ENCODE data around the gene DOCK4. TPM values are rescaled to one million over a fixed set of nuclear protein-coding genes. Genes with fewer than 3 reads are reported as not detected.

The DOCK4 gene
- total RNA-seq, 1 donor from 2014 or later = 60.3 TPM

DNA sequence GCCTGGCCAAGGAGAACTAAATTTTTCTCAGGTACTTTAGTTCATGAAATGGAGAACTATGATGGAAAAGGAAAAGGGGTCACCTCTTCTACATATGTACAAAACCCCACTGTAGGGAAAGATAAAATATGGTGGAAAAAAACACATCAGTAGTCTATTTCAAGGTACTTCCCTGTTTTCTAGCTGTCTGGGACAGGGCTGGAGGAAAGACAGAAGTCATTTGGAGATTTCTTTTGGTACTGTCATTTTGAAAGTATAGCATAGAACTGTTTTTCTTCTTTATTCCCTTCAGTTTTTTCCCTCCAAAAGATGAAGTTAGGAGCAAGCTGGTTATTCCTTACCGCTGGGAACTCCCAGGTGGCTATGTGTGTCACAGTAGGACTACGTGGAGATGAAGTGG, 196.1 kb downstream of the DOCK4 start:
- no peak overlapping the region for H3K4me3 Mint-ChIP-seq (ENCODE audit: unreplicated experiment)
- no peak for TF ChIP-seq CTCF (IDR thresholded peaks at IDR 0.05; ENCODE audit: partially characterized antibody, unreplicated experiment)
- no peaks in the 10 kb centered on the region for H3K36me3 Mint-ChIP-seq (ENCODE audit: unreplicated experiment)
- H3K27me3 Mint-ChIP-seq (ENCODE audit: unreplicated experiment) = no peaks in the 10 kb centered on the region
- H3K9me3 Mint-ChIP-seq (ENCODE audit: unreplicated experiment) = peaks cover 2% of the 10 kb centered on the region
- DNase-seq = no peak
- no peak overlapping the region for H3K27ac Mint-ChIP-seq (ENCODE audit: unreplicated experiment)
- peaks cover 7% of the 10 kb centered on the region for H3K4me1 Mint-ChIP-seq (ENCODE audit: low read depth, unreplicated experiment)

DNA sequence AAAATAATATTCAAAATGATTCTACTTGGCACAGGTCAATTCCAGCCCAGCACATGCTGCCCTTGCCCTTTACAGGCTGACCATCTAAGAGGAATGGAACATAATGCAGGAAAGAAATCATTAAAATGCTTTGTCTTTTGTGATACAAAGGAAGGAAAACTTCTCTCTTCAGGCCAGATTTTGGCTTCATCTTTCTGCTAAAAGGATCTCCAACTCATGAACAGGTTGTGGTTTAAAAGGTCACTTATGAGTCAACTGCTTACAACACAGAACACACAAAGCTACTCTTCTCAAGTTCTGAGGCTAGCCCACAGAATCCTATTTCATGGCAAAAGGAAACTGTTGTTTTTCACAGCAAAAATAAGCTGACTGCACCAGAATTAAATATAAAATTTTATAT, 197.1 kb downstream of the DOCK4 start:
- no peak overlapping the region for H3K27ac Mint-ChIP-seq (ENCODE audit: unreplicated experiment)
- H3K9me3 Mint-ChIP-seq (ENCODE audit: unreplicated experiment) = peaks cover 2% of the 10 kb centered on the region
- H3K36me3 Mint-ChIP-seq (ENCODE audit: unreplicated experiment) = no peaks in the 10 kb centered on the region
- no peak for DNase-seq
- H3K4me3 Mint-ChIP-seq (ENCODE audit: unreplicated experiment) = no peak overlapping the region
- H3K27me3 Mint-ChIP-seq (ENCODE audit: unreplicated experiment) = no peaks in the 10 kb centered on the region
- TF ChIP-seq CTCF (IDR thresholded peaks at IDR 0.05; ENCODE audit: partially characterized antibody, unreplicated experiment) = no peak
- H3K4me1 Mint-ChIP-seq (ENCODE audit: low read depth, unreplicated experiment) = peaks cover 7% of the 10 kb centered on the region

GRCh38 chr7:112007185-112007584, 199.0 kb downstream of the DOCK4 start:
- TF ChIP-seq CTCF (IDR thresholded peaks at IDR 0.05; ENCODE audit: partially characterized antibody, unreplicated experiment) = no peak
- H3K4me3 Mint-ChIP-seq (ENCODE audit: unreplicated experiment) = no peak overlapping the region
- no peaks in the 10 kb centered on the region for H3K27me3 Mint-ChIP-seq (ENCODE audit: unreplicated experiment)
- H3K36me3 Mint-ChIP-seq (ENCODE audit: unreplicated experiment) = no peaks in the 10 kb centered on the region
- no peak overlapping the region for H3K27ac Mint-ChIP-seq (ENCODE audit: unreplicated experiment)
- H3K9me3 Mint-ChIP-seq (ENCODE audit: unreplicated experiment) = peaks cover 2% of the 10 kb centered on the region
- peaks cover 6% of the 10 kb centered on the region for H3K4me1 Mint-ChIP-seq (ENCODE audit: low read depth, unreplicated experiment)
- no peak for DNase-seq

DNA sequence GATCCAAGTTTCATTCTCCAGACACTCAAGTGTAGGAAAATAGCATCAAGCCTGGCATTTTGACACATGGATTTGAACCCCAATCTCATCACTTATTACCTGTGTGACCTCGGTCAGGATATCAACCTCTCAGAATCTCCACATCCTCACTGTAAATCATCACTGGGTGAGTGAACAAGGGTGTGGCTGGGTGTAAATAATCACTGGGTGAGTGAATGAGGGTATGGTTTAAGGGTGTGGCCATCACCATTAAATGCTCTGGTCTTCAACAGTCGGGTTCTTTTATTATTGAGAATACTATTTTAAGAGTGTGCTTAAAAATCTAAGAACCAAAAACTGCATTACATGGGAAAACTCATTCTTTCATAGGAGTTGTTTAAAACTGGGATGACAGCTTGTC, 200.1 kb downstream of the DOCK4 start:
- Mint-ChIP-seq H3K4me1 (ENCODE audit: low read depth, unreplicated experiment) (peaks cover 2% of the 10 kb centered on the region), H3K4me3 (ENCODE audit: unreplicated experiment) (no peak overlapping the region), H3K36me3 (ENCODE audit: unreplicated experiment) (no peaks in the 10 kb centered on the region), H3K27me3 (ENCODE audit: unreplicated experiment) (no peaks in the 10 kb centered on the region), H3K9me3 (ENCODE audit: unreplicated experiment) (peaks cover 2% of the 10 kb centered on the region), H3K27ac (ENCODE audit: unreplicated experiment) (no peak overlapping the region)
- DNase-seq = no peak
- no peak for TF ChIP-seq CTCF (IDR thresholded peaks at IDR 0.05; ENCODE audit: partially characterized antibody, unreplicated experiment)

DNA sequence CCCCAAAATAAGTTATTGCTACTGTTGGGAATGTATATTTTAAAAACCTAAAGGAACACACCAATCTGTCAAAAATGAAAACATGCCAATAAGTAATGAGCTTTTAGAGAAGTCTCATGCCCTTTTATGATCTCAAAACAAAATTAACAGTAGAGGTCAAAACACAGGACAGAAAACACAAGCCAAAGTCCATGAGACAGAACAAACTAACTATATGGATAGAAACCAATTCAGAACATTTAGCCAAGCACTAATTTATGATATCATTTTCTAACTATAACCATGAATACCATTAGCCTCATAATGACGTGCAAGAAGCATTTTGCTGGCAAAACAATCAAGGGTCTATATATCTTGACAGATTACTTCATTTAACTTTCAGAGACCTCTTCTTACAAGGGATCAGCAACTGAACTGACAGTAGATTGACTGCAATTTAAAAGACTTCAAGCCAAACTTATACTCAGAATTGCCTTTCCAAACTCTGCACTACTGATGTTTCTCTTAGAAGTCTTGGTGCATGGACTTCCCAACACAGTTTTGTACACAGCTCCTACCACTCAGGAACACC, 200.9 kb downstream of the DOCK4 start:
- Mint-ChIP-seq H3K27ac (ENCODE audit: unreplicated experiment) (no peak overlapping the region), H3K9me3 (ENCODE audit: unreplicated experiment) (peaks cover 2% of the 10 kb centered on the region), H3K4me3 (ENCODE audit: unreplicated experiment) (no peak overlapping the region), H3K36me3 (ENCODE audit: unreplicated experiment) (no peaks in the 10 kb centered on the region), H3K4me1 (ENCODE audit: low read depth, unreplicated experiment) (no peaks in the 10 kb centered on the region), H3K27me3 (ENCODE audit: unreplicated experiment) (no peaks in the 10 kb centered on the region)
- TF ChIP-seq CTCF (IDR thresholded peaks at IDR 0.05; ENCODE audit: partially characterized antibody, unreplicated experiment) = no peak
- DNase-seq = no peak
